WTC11 (cell line): ENCODE data around the gene LNX1. TPM values are rescaled to one million over a fixed set of nuclear protein-coding genes. Genes with fewer than 3 reads are reported as not detected.

Experiments used
- ATAC-seq: fragments of 200-7000 bp; cut with Tn5 transposase; 2 replicates; pipeline ENCODE4 v1.10.0; 2021; ENCODE audit warnings: mild to moderate bottlenecking, moderate library complexity
- CTCF ChIA-PET: fragments of 300-600 bp; sonication (Branson Sonifier 250); formaldehyde crosslinking; loops from one replicate; lab custom pipeline; 2021; ENCODE audit warnings: antibody characterized with exemption; lab: Charles Lee
- POLR2A ChIA-PET: fragments of 350-600 bp; sonication (Branson Sonifier 250); formaldehyde crosslinking; loops from one replicate; lab custom pipeline; 2021; ENCODE audit warnings: antibody characterized with exemption; lab: Charles Lee
- DNase-seq: peaks from one replicate; pipeline ENCODE4 v3.0.0; 2021; ENCODE audit warnings: low spot score
- H3K27ac Mint-ChIP-seq: 2 replicates; pipeline ENCODE4 v1.8.0; 2021; ENCODE audit warnings: mixed read lengths
- H3K27me3 Mint-ChIP-seq: 2 replicates; pipeline ENCODE4 v1.8.0; 2021; ENCODE audit warnings: low read depth, mild to moderate bottlenecking, moderate library complexity, mixed read lengths
- H3K36me3 Mint-ChIP-seq: 2 replicates; pipeline ENCODE4 v1.8.0; 2021; ENCODE audit warnings: mixed read lengths
- H3K4me1 Mint-ChIP-seq: 2 replicates; pipeline ENCODE4 v1.8.0; 2022; ENCODE audit warnings: mixed read lengths
- H3K4me3 Mint-ChIP-seq: 2 replicates; pipeline ENCODE4 v1.8.0; 2021; ENCODE audit warnings: mild to moderate bottlenecking, moderate library complexity, mixed read lengths
- H3K9me3 Mint-ChIP-seq: 2 replicates; pipeline ENCODE4 v1.8.0; 2021; ENCODE audit warnings: mixed read lengths
- FOXJ3 ChIP-seq: sonication (generic); formaldehyde crosslinking; IDR thresholded peaks from 2 replicates; pipeline ENCODE4 v1.9.0; 2021; ENCODE audit warnings: missing genetic modification reagents, mild to moderate bottlenecking, borderline replicate concordance
- OVOL2 ChIP-seq: fragments of 250-450 bp; sonication (Bioruptor Pico); IDR thresholded peaks from 2 replicates; pipeline ENCODE4 v1.9.0; 2021; ENCODE audit warnings: mild to moderate bottlenecking, borderline replicate concordance
- RORB ChIP-seq: fragments of 250-450 bp; sonication (Bioruptor Pico); IDR thresholded peaks from 2 replicates; pipeline ENCODE4 v1.9.0; 2021; ENCODE audit warnings: mild to moderate bottlenecking
- TCF7 ChIP-seq: sonication (generic); formaldehyde crosslinking; IDR thresholded peaks from 2 replicates; pipeline ENCODE4 v1.8.0; 2022; ENCODE audit warnings: mild to moderate bottlenecking, low read depth, missing genetic modification reagents, moderate library complexity
- ZBTB21 ChIP-seq: sonication (generic); formaldehyde crosslinking; IDR thresholded peaks from 2 replicates; pipeline ENCODE4 v1.8.1; 2023; ENCODE audit warnings: mild to moderate bottlenecking, missing genetic modification reagents, borderline replicate concordance
- ZNF317 ChIP-seq: sonication (generic); formaldehyde crosslinking; IDR thresholded peaks from 2 replicates; pipeline ENCODE4 v1.8.1; 2023; ENCODE audit warnings: low read depth, mild to moderate bottlenecking, moderate library complexity, missing genetic modification reagents, borderline replicate concordance
- total RNA-seq: library from RNA; stranded (reverse); gene quantifications from 3 replicates; pipeline ENCODE4 v1.2.3, GENCODE V29; 2021
- TF ChIP-seq, protein P1 (sequence below): fragments of 250-450 bp; sonication (Bioruptor Pico); conservative IDR thresholded peaks from 2 replicates; pipeline ENCODE4 v1.9.0; 2021; ENCODE audit warnings: mild to moderate bottlenecking
- TF ChIP-seq, protein P2 (sequence below): fragments of 200-600 bp; IDR thresholded peaks from 2 replicates; pipeline ENCODE4 v1.8.0; 2022; ENCODE audit warnings: antibody characterized with exemption
- TF ChIP-seq, protein P3 (sequence below): sonication (generic); formaldehyde crosslinking; IDR thresholded peaks from 2 replicates; pipeline ENCODE4 v1.8.1; 2022; ENCODE audit warnings: low read depth, missing genetic modification reagents, borderline replicate concordance
- TF ChIP-seq, protein P4 (sequence below): sonication (generic); formaldehyde crosslinking; IDR thresholded peaks from 2 replicates; pipeline ENCODE4 v1.8.0; 2022; ENCODE audit warnings: mild to moderate bottlenecking, missing genetic modification reagents
- TF ChIP-seq, protein P5 (sequence below): sonication (generic); formaldehyde crosslinking; IDR thresholded peaks from 2 replicates; pipeline ENCODE4 v1.8.1; 2023; ENCODE audit warnings: mild to moderate bottlenecking, missing genetic modification reagents, moderate library complexity
- TF ChIP-seq, protein P6 (sequence below): fragments of 250-450 bp; sonication (Bioruptor Pico); IDR thresholded peaks from 2 replicates; pipeline ENCODE4 v1.9.0; 2021; ENCODE audit warnings: mild to moderate bottlenecking
- TF ChIP-seq, protein P7 (sequence below): sonication (generic); formaldehyde crosslinking; IDR thresholded peaks from 2 replicates; pipeline ENCODE4 v1.8.1; 2023; ENCODE audit warnings: mild to moderate bottlenecking, missing genetic modification reagents

Gene LNX1
- total RNA-seq, 1 experiment from 2014 or later = 5.9 TPM

DNA sequence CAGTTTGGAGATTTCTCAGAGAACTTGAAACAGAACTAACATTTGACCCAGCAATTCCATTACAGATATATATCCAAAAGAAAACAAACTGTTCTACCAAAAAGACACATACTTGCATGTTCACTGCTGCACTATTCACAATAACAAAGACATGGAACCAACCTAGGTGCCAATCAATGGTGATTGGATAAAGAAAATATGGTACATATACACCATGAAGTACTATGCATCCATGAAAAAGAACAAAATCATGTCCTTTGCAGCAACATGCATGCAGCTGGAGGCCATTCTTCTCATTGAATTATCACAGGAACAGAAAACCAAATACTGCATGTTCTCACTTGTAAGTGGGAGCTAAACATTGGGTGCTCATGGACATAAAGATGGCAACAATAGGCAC lies 47.6 kb upstream of the LNX1 start:
- ChIA-PET CTCF (no interaction called here), POLR2A (no interaction called here)
- Mint-ChIP-seq H3K4me3 (no peak overlapping the region), H3K4me1 (peaks cover 16% of the 10 kb centered on the region), H3K9me3 (peaks cover 3% of the 10 kb centered on the region; the same call in 1 of the 2 replicates), H3K27me3 (no peaks in the 10 kb centered on the region), H3K36me3 (no peaks in the 10 kb centered on the region), H3K27ac (no peak overlapping the region)
- no peak for ATAC-seq
- TF ChIP-seq RORB (CRISPR knock-in tag) (no peak), OVOL2 (no peak), ZBTB21 (no peak)
- TF ChIP-seq, protein P1, sequence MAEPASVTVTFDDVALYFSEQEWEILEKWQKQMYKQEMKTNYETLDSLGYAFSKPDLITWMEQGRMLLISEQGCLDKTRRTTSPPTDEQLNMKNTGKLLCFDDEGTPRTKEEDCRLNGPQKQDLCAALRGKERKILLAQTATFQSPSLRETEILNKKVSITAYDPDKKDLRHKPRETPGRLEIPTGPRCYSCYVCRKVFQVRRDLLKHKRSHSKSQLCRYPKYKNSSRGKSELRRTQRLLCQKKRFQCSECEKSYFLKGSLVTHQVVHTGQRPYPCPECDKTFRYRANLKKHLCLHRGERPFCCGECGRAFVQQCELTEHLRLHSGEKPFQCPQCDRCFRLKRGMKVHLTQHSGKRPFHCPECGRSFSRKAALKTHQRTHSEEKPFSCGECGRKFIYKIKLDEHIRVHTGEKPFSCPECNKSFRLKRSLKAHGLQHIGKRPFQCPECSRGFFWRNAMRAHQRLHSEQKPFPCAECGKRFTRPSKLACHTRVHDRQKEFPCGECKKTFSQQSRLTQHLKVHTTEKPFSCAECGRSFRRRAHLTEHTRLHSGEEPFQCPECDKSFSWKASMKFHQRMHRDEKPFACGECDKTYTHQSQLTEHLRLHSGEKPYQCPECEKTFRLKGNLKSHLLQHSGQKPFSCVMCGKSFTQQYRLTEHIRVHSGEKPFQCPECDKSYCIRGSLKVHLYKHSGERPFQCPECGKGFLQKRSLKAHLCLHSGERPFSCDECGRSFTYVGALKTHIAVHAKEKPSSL (CRISPR knock-in tag) = no peak
- TF ChIP-seq, protein P2, sequence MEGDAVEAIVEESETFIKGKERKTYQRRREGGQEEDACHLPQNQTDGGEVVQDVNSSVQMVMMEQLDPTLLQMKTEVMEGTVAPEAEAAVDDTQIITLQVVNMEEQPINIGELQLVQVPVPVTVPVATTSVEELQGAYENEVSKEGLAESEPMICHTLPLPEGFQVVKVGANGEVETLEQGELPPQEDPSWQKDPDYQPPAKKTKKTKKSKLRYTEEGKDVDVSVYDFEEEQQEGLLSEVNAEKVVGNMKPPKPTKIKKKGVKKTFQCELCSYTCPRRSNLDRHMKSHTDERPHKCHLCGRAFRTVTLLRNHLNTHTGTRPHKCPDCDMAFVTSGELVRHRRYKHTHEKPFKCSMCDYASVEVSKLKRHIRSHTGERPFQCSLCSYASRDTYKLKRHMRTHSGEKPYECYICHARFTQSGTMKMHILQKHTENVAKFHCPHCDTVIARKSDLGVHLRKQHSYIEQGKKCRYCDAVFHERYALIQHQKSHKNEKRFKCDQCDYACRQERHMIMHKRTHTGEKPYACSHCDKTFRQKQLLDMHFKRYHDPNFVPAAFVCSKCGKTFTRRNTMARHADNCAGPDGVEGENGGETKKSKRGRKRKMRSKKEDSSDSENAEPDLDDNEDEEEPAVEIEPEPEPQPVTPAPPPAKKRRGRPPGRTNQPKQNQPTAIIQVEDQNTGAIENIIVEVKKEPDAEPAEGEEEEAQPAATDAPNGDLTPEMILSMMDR = no peak
- TF ChIP-seq, protein P3, sequence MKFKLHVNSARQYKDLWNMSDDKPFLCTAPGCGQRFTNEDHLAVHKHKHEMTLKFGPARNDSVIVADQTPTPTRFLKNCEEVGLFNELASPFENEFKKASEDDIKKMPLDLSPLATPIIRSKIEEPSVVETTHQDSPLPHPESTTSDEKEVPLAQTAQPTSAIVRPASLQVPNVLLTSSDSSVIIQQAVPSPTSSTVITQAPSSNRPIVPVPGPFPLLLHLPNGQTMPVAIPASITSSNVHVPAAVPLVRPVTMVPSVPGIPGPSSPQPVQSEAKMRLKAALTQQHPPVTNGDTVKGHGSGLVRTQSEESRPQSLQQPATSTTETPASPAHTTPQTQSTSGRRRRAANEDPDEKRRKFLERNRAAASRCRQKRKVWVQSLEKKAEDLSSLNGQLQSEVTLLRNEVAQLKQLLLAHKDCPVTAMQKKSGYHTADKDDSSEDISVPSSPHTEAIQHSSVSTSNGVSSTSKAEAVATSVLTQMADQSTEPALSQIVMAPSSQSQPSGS = no peak
- TF ChIP-seq, protein P4, sequence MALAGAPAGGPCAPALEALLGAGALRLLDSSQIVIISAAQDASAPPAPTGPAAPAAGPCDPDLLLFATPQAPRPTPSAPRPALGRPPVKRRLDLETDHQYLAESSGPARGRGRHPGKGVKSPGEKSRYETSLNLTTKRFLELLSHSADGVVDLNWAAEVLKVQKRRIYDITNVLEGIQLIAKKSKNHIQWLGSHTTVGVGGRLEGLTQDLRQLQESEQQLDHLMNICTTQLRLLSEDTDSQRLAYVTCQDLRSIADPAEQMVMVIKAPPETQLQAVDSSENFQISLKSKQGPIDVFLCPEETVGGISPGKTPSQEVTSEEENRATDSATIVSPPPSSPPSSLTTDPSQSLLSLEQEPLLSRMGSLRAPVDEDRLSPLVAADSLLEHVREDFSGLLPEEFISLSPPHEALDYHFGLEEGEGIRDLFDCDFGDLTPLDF (CRISPR knock-in tag) = no peak
- TF ChIP-seq, protein P5, sequence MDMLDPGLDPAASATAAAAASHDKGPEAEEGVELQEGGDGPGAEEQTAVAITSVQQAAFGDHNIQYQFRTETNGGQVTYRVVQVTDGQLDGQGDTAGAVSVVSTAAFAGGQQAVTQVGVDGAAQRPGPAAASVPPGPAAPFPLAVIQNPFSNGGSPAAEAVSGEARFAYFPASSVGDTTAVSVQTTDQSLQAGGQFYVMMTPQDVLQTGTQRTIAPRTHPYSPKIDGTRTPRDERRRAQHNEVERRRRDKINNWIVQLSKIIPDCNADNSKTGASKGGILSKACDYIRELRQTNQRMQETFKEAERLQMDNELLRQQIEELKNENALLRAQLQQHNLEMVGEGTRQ (CRISPR knock-in tag) = no peak
- TF ChIP-seq, protein P6, sequence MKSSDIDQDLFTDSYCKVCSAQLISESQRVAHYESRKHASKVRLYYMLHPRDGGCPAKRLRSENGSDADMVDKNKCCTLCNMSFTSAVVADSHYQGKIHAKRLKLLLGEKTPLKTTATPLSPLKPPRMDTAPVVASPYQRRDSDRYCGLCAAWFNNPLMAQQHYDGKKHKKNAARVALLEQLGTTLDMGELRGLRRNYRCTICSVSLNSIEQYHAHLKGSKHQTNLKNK (CRISPR knock-in tag) = no peak
- TF ChIP-seq, protein P7, sequence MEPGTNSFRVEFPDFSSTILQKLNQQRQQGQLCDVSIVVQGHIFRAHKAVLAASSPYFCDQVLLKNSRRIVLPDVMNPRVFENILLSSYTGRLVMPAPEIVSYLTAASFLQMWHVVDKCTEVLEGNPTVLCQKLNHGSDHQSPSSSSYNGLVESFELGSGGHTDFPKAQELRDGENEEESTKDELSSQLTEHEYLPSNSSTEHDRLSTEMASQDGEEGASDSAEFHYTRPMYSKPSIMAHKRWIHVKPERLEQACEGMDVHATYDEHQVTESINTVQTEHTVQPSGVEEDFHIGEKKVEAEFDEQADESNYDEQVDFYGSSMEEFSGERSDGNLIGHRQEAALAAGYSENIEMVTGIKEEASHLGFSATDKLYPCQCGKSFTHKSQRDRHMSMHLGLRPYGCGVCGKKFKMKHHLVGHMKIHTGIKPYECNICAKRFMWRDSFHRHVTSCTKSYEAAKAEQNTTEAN (CRISPR knock-in tag) = no peak
- DNase-seq = no peak

DNA sequence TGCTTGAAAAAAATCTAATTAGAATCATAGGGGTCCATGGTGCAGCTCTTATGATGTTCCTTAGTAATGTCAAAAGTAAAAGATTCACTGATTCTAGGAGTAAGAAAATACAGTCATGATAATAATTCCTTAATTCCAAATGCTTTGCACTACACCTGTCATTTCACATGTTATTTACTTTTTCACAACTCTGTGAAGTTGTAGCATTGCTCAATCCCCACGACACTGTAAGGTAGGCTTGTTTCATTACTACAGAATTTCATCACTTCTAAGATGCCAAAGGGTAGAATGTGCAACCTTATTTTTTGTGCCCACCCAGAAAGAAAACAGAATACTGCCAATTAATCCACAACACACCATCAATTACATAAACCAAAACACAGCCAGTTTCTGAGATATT lies 46.1 kb upstream of the LNX1 start:
- Mint-ChIP-seq H3K4me3 (no peak overlapping the region), H3K36me3 (no peaks in the 10 kb centered on the region), H3K9me3 (peaks cover 3% of the 10 kb centered on the region; the same call in 1 of the 2 replicates), H3K27ac (no peak overlapping the region), H3K4me1 (peaks cover 16% of the 10 kb centered on the region), H3K27me3 (no peaks in the 10 kb centered on the region)
- no peak for DNase-seq
- ChIA-PET POLR2A (no interaction called here), CTCF (no interaction called here)
- no peak for ATAC-seq
- TF ChIP-seq ZNF317 (CRISPR knock-in tag) (no peak), TCF7 (no peak), RORB (CRISPR knock-in tag) (no peak), FOXJ3 (CRISPR knock-in tag) (no peak)
- TF ChIP-seq, protein P4 (CRISPR knock-in tag) = no peak
